OCI-LY7 (cell line): Measurements from ENCODE around the gene JPH2. TPM values are rescaled to one million over a fixed set of nuclear protein-coding genes. Genes with fewer than 3 reads are reported as not detected.

Experiments
- BruUV-seq: library from RNA; stranded (reverse); fragments of 400-500 nt; replicated peaks from 2 replicates; lab custom pipeline; 2021; lab: Mats Ljungman, UMichigan
- CTCF ChIA-PET: fragments of 300-600 bp; sonication (Branson Sonifier 250); formaldehyde crosslinking; loops from one replicate; lab custom pipeline; 2022; ENCODE audit warnings: antibody characterized with exemption; ENCODE audit not compliant: unreplicated experiment; lab: Charles Lee
- POLR2A ChIA-PET: fragments of 300-600 bp; sonication (Branson Sonifier 250); formaldehyde crosslinking; loops from one replicate; lab custom pipeline; 2022; ENCODE audit warnings: antibody characterized with exemption; lab: Charles Lee
- DNase-seq: peaks from one replicate; pipeline ENCODE4 v3.0.0-alpha.2; 2015; ENCODE audit warnings: low spot score
- H2AFZ ChIP-seq: fragments of 200-600 bp; sonication (generic), shearing (Covaris generic); 2 replicates; pipeline ENCODE4 v1.6.1; 2014; ENCODE audit warnings: mild to moderate bottlenecking, antibody characterized with exemption, low read length, moderate library complexity
- H3K27ac ChIP-seq: fragments of 200-600 bp; sonication (generic); 2 replicates; pipeline ENCODE4 v1.5.1; 2014; ENCODE audit warnings: mixed run types, low read depth, mild to moderate bottlenecking, moderate library complexity, low read length, inconsistent platforms; ENCODE audit not compliant: poor library complexity, severe bottlenecking
- H3K36me3 ChIP-seq: fragments of 200-600 bp; sonication (generic); 2 replicates; pipeline ENCODE4 v1.6.1; 2014; ENCODE audit warnings: mild to moderate bottlenecking, antibody characterized with exemption, low read length, moderate library complexity, mixed read lengths; ENCODE audit not compliant: insufficient read depth
- H3K4me1 ChIP-seq: fragments of 200-600 bp; sonication (generic); 2 replicates; pipeline ENCODE4 v1.5.1; 2014; ENCODE audit warnings: mild to moderate bottlenecking, low read length; ENCODE audit not compliant: insufficient read depth, poor library complexity, severe bottlenecking
- H3K4me2 ChIP-seq: fragments of 200-600 bp; sonication (generic); 2 replicates; pipeline ENCODE4 v1.6.1; 2014; ENCODE audit warnings: mild to moderate bottlenecking, low read length
- H3K4me3 ChIP-seq: fragments of 200-600 bp; sonication (generic); 2 replicates; pipeline ENCODE4 v1.5.1; 2014; ENCODE audit warnings: mild to moderate bottlenecking, low read depth, low read length; ENCODE audit not compliant: poor library complexity, severe bottlenecking
- H3K79me2 ChIP-seq: fragments of 200-600 bp; sonication (generic); 2 replicates; pipeline ENCODE4 v1.6.1; 2016; ENCODE audit warnings: low read depth, mild to moderate bottlenecking, low read length, moderate library complexity, mixed read lengths; ENCODE audit not compliant: insufficient read depth
- H3K9me2 ChIP-seq: fragments of 200-600 bp; sonication (generic); 2 replicates; pipeline ENCODE4 v1.6.1; 2016; ENCODE audit warnings: mild to moderate bottlenecking, low read length, mixed read lengths; ENCODE audit not compliant: insufficient read depth
- H3K9me3 ChIP-seq: fragments of 200-600 bp; sonication (generic); 2 replicates; pipeline ENCODE4 v1.6.1; 2014; ENCODE audit warnings: mild to moderate bottlenecking, mixed run types, low read length, mixed read lengths
- H4K20me1 ChIP-seq: fragments of 200-600 bp; sonication (generic); 2 replicates; pipeline ENCODE4 v1.6.1; 2014; ENCODE audit warnings: mild to moderate bottlenecking, antibody characterized with exemption, low read length, moderate library complexity, mixed read lengths; ENCODE audit not compliant: insufficient read depth
- EZH2phosphoT487 ChIP-seq: fragments of 200-600 bp; sonication (generic); IDR thresholded peaks from 2 replicates; pipeline ENCODE4 v1.6.1; 2018; ENCODE audit warnings: low read depth, borderline replicate concordance, mild to moderate bottlenecking, mixed run types, antibody characterized with exemption, low read length, moderate library complexity, mixed read lengths
- intact Hi-C: fragments of 100-400 bp; cut with micrococcal nuclease; formaldehyde crosslinking; loops from one replicate; pipeline ENCODE4 v1.10.0; 2022; ENCODE audit not compliant: unreplicated experiment
- total RNA-seq, 2 experiments: library from RNA; depleted of rRNA in 1 of 2; stranded (reverse); fragments of >200 nt in 1 of 2; shearing (Covaris generic) in 1 of 2; gene quantifications; 2 replicates each; pipeline ENCODE4 v1.2.3, GENCODE V29; 2014 to 2022
- TF ChIP-seq, protein P1 (sequence below): fragments of 200-600 bp; sonication (generic); conservative IDR thresholded peaks from 2 replicates; pipeline ENCODE4 v1.5.1; 2014; ENCODE audit warnings: mild to moderate bottlenecking, antibody characterized with exemption, low read length, moderate library complexity, mixed read lengths

Gene JPH2
- total RNA-seq, 2 experiments from 2014 or later = not detected

DNA sequence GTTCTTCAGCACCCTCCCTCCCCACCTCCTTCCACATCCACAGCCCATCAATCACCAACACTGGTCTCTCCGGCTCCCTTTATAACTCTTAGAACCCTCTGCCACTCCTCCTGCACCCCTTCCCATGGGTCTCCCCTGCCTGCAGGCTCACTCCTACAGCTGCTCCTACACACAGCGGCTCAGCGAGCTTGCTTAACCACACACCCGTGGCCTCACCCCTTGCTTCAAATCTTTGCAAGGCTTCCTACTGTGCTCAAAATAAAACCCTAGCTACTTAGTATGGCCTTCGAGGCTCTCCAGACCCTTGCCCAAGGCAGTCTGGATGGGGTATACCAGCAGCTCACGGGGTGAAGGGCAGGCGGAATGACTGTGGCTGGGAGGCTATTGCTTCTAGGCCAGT lies 63.7 kb downstream of the JPH2 start:
- H3K79me2 ChIP-seq = no peaks in the 10 kb centered on the region
- intact Hi-C loops = no loop called here
- ChIA-PET POLR2A (no interaction called here), CTCF (no interaction called here)
- no peak overlapping the region for H3K4me2 ChIP-seq
- no peaks in the 10 kb centered on the region for H3K4me1 ChIP-seq
- BruUV-seq = no TSS peak
- H3K9me2 ChIP-seq = no peaks in the 10 kb centered on the region
- no peak overlapping the region for H2AFZ ChIP-seq
- TF ChIP-seq EZH2phosphoT487 = no peak
- TF ChIP-seq, protein P1, sequence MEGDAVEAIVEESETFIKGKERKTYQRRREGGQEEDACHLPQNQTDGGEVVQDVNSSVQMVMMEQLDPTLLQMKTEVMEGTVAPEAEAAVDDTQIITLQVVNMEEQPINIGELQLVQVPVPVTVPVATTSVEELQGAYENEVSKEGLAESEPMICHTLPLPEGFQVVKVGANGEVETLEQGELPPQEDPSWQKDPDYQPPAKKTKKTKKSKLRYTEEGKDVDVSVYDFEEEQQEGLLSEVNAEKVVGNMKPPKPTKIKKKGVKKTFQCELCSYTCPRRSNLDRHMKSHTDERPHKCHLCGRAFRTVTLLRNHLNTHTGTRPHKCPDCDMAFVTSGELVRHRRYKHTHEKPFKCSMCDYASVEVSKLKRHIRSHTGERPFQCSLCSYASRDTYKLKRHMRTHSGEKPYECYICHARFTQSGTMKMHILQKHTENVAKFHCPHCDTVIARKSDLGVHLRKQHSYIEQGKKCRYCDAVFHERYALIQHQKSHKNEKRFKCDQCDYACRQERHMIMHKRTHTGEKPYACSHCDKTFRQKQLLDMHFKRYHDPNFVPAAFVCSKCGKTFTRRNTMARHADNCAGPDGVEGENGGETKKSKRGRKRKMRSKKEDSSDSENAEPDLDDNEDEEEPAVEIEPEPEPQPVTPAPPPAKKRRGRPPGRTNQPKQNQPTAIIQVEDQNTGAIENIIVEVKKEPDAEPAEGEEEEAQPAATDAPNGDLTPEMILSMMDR = no peak
- no peaks in the 10 kb centered on the region for H3K9me3 ChIP-seq
- no peak for DNase-seq
- H3K4me3 ChIP-seq = no peak overlapping the region
- no peak overlapping the region for H3K27ac ChIP-seq
- no peaks in the 10 kb centered on the region for H3K36me3 ChIP-seq
- H4K20me1 ChIP-seq = no peaks in the 10 kb centered on the region

DNA sequence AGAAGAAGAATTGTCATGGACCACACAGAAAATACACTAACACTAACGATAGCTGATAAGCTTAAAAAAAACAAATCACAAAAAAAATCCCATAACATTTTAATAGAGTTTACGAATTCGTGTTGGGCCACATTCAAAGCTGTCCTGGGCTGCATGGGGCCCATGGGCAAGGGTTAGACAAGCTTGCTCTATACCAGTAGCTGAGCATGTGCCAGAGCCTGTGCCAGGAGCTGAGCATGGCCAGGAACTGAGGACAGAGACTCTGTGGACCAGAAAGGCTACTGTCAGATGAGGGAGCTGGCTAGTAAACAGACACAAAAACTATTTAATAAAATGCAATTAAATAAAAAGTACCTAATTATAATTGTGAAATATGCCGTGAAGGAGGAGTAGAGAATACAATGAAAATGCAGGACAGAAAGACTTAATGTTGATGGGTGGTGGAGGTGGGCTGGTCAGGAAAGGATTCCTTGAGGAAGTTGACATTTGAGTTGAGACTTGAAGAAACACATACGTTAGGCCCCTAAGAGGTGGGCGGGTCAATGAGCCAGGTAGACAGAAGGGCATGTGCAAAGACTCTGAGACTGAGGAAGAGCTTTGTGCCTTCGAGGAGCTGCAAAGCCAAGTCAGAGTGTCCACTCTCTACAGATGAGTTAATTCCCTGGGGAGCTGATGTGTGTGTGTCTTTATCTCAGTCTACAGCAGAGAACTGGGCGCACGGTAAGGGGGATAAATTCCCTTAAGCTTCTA lies 66.1 kb downstream of the JPH2 start:
- Histone ChIP-seq H3K36me3 (no peaks in the 10 kb centered on the region), H3K27ac (no peak overlapping the region), H3K79me2 (no peaks in the 10 kb centered on the region), H3K4me3 (no peak overlapping the region), H3K4me2 (no peak overlapping the region), H4K20me1 (no peaks in the 10 kb centered on the region), H2AFZ (no peak overlapping the region), H3K4me1 (no peaks in the 10 kb centered on the region), H3K9me2 (no peaks in the 10 kb centered on the region), H3K9me3 (no peaks in the 10 kb centered on the region)
- TF ChIP-seq, protein P1 = no peak
- no peak for TF ChIP-seq EZH2phosphoT487
- no peak for DNase-seq
- intact Hi-C loops = no loop called here
- CTCF ChIA-PET = interaction anchor here (1.6 kb wide), 1 partner anchor 67 kb away, joined by 5 read pairs; no protein-coding TSS in a partner anchor
- no TSS peak for BruUV-seq
- POLR2A ChIA-PET = no interaction called here
